Smooth muscle cell of the brain vasculature (primary cell): ENCODE results near the gene TPSD1.
"Not testable (repeated sequence)": the region's sequence is repeated elsewhere in the genome, so short reads cannot be mapped to it uniquely, and the experiment has no call there.

Experiments used
- DNase-seq: peaks from one replicate; pipeline ENCODE4 v3.0.0-alpha.2; 2012; ENCODE audit warnings: low read depth, low spot score

Gene TPSD1

DNA sequence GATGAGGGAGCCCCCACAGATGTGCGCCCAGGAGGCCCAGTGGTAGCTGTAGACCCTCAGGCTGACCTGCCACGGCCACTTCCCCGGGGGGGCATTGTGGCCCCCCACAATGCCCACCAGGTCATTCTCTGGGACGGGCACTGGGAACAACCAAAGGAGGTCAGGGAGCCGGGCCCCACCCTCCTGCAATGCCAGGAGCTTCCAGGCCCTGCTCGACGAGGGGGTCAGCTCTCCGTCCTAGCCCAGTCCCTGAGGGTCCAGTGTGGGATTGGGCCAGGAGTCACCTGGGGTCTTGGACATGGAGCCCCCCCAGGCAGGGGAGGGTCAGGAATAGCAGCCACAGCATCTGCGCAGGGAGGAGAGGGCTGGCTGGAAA, 7.0 kb downstream of the TPSD1 start:
- DNase-seq, result no peak

DNA sequence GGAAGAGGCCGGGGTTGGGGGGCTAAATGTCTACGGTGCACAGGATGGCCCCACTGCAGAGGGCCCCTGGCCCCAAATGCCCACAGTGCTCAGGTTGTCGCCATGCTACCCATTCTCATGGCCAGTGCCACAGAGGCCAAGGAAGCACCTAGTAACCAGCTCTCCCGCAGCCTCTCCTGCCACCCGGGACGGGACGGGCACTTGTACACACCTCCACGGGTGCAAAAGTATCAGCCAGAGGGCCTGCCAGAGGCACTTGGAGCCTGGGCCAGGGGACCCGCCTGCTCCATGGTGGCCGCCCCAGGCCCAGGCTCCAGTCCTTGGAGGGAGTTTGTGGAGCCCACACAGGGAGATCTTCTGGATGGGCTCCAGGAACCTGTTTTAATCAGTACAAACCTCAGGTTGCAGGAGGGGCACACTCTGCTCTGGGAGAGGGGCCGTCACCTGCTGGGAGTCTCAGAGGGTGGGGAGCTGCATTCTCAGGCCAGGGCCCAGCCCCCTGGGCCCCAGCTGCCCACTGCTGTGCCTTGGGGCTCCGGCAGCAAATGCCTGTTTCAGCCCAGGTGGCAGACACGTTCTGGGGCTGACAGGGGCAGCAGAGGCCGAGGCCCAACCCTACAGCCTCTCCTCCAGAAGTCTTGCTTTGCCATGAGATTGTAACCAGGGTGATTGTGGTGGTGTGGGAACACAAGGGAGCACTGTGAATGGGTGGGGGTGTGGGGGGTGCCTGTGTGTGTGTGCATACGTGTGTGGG, 7.9 kb downstream of the TPSD1 start:
- DNase-seq, result no peak

DNA sequence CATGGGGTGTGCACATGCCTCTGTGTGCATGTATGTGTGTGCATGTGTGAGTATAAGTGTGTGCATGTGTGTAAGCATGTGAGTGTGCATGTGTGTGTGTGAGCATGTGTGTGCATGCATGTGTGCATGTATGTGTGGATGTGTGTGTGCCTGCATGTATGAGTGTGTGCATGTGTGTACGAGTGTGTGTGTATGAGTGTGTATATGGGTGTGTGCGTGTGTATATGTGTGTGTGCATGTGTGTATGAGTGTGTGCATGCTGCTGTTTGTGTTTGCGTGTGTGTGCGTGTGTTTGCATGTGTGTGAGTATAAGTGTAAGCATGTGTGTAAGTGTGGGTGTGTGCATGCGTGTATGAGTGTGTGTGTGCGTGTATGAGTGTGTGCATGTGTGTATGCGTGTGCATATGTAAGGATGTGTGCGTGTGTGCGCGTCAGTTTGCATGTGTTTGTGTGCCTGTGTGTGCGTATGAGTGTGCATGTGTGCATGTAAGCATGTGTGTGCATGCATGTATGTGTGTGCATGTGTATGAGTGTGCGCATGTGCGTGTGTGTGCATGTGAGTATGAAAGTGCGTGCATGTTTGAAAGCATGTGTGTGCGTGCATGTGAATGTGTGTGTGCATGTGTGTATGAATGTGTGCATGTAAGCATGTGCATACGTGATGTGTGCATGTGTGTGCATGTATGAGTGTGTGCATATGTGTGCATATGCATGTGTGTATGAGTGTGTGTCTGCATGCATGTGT, 8.6 kb downstream of the TPSD1 start:
- DNase-seq, result no peak

DNA sequence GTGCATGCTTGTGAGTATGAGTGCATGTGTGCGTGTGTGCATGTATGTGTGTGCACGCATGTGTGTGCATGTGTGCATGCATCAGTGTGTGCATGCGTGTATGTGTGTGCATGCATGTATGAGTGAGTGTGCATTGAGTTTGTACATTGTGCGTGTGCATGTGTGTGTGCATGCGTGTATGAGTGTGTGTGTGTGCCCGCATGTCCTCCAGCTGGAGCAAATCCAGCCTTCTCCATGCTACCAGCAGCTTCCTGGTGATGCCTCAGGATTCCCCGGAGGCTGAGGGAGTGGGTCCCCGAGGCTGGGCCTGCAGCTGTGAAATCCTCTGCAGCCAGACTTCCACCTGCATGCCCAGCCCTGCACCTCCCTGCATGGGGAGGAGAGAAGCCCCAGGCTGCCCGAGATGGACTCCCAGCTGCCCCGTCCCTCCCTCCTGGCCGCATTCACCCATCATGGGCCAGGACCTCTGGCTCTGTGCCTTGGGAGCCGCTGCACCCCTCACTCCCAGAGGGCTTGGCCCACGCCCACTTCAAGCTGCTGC, 9.3 kb downstream of the TPSD1 start:
- DNase-seq, result no peak

DNA sequence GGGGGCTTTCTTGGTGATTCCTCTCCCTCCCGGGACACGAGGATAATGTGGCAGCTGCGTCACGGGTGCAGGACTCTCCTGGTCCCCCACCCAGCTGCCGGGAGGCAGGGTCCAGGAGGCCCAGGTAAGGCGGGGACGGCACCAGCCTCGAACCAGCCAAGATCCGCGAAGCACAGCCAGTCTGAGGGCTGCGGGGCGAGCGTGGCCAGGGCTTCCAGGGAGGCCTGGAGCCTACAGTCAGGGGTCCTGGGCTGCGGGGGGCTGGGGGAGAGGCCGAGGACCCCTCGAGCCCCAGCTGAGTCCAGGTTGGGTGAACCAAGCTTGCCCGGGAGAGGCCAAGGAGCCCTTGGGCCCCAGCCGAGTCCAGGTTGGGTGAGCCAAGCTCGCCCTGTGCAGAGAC, 10.0 kb downstream of the TPSD1 start:
- DNase-seq, result no peak

DNA sequence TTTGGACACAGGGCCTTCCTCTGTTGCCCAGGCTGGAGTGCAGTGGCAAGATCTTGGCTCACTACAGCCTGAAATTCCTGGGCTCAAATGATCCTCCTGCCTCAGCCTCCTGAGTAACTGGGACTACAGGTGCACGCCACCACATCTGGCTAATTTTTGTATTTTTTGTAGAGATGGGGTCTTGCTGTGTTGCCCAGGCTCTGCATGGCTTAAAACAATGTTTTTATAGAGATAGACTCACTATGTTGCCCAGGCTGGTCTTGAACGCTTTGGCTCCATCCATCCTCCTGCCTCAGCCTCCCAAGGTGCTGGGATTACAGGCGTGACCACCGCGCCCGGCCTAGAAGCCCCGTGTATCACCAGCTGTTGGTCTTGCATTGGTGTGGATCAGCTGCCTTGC, 13.5 kb downstream of the TPSD1 start:
- not testable (repeated sequence) for DNase-seq

DNA sequence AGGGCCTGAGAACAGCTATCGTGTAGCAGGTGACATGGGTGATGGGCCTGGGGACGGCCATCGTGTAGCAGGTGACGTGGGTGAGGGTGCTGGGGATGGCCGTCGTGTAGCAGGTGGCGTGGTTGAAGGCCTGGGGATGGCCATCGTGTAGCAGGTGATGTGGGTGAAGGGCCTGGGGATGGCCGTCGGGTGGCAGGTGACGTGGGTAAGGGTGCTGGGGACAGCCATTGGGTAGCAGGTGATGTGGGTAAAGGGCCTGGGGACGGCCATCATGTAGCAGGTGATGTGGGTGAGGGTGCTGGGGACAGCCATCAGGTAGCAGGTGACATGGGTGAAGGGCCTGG, 15.5 kb downstream of the TPSD1 start:
- DNase-seq, result no peak

DNA sequence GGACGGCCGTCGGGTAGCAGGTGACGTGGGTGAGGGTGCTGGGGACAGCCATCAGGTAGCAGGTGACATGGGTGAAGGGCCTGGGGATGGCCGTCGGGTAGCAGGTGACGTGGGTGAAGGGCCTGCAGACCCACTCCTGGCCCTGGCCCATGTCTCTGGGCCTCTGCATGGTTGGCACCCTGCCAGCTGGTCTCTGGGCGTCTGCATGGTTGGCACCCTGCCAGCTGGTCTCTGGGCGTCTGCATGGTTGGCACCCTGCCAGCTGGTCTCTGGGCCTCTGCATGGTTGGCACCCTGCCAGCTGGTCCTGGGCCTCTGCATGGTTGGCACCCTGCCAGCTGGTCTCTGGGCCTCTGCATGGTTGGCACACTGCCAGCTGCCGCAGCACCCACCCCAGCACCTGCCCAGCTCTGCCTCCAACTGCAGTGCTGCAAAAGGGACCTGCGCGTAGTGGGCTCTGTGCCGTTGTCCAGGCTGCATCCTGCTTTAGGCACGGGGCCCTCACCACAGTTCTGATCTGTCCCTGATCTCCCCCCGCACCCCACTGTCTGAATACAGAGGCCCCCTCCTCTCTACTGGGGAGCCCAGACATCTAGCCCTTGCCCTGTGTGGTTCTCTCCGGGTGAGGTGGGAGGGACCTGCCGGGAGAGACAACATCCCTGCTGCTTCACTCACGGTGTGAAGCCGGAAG, 16.0 kb downstream of the TPSD1 start:
- DNase-seq, result not testable (repeated sequence)

DNA sequence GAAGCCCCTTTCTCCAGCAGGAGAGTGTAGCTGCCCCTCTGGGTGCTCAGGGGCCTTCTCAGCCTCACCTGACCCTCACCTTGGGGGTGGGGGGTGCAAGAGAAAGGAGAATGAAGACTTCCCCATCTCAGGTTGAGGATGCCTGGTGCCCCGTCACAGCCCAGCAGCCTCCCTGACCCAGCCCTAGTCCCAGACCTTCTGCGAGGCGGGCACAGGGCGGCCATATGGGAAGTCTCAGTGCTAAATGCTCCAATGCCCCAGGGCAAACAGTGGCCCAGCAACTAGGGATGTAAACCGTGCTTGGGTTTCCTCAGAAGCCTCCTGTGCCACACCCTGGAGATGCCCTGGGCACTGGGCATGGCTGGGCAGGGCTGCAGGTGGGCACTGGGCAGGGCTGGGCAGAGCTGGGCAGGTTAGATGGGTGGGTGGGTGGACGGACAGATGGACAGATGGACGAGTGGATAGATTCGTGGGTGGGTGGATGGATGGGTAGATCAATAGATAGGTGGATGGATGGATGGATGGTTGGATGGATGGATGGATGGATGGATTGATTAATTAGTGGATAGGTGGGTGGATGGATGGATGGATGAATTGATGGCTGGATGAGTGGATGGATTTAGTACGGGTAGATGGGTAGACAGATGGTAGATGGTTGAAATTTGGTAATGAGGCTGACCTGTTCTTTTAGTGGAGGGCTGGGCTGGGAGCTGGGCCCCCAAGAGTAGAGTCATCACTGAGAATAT, 16.8 kb downstream of the TPSD1 start:
- no peak for DNase-seq

DNA sequence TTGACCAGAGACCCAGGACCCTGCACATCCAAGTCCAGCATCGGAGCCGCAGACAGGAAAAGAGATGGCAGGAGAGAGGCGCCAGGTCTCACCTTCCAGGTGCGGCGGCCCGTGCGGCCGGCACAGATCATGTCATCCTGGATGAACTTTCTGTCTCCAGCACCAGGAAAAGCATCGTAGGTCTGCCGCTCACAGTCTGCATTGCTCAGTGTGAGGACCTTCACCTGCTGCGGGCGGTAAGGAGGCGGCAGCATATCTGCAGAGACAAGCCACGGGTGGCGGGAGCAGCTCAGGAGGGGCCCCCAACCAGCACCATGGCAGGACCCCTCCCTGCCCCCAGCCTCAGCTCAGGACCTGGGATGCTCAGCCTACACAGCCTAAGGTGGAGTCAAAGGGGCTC, 17.9 kb downstream of the TPSD1 start:
- DNase-seq, result no peak

DNA sequence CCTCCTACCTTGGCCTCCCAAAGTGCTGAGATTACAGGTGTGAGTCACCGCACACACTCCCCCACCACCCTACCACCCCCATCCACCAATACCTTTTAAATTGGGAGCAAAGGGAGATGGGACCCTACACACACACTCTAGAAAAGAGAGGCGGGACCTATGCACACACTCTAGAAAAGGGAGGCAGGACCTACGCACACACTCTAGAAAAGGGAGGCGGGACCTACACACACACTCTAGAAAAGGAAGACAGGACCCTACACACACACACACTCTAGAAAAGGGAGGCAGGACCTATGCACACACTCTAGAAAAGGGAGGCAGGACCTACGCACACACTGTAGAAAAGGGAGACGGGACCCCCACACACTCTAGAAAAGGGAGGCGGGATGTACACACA, 18.9 kb downstream of the TPSD1 start:
- no peak for DNase-seq

DNA sequence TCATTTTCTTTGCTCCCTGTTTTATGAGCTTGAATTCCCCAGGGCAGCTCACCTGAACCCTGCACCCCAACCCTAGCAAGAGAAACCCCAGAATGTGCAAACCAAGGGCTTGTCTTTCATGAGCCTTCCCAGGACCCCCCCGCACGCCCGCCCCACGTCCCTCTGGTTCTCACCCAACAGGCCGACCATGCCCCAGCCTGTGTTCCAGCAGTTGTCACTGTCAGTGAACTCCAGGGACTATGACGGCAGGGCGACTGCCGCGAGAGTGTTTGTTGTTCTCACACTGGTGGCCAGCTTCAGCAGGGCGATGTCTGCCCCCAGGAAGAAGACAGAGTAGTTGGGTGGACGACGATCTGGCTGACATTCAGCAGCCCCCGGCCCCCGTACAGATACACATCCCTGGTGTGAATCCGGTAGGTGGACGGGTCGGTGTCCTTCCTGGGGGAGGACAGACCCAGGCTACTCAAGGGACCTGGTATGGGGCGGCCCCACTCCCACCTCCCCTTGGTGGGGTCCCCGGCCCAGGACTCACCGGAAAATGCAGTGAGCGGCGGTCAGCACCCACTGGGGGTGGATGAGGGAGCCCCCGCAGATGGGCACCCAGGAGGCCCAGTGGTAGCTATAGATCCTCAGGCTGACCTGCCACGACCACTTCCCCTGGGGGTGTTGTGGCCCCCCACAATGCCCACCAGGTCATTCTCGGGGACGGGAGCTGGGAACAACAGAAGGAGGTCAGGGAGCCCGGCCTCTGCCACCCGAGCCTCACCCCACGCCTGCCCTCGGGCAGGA, 20.1 kb downstream of the TPSD1 start:
- no peak for DNase-seq

DNA sequence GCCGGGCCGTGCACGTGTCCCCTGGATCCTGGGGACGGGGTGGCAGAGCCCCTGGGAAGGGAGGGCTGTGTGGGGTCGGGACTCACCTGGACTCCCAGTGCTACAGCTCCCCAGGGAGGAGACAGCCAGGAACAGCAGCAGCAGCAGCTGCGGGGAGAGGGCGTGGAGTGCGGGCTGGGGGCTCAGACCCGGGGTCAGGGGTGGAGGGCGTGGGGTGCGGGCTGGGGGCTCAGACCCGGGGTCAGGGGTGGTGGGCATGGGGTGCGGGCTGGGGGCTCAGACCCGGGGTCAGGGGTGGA, 20.7 kb downstream of the TPSD1 start:
- no peak for DNase-seq

DNA sequence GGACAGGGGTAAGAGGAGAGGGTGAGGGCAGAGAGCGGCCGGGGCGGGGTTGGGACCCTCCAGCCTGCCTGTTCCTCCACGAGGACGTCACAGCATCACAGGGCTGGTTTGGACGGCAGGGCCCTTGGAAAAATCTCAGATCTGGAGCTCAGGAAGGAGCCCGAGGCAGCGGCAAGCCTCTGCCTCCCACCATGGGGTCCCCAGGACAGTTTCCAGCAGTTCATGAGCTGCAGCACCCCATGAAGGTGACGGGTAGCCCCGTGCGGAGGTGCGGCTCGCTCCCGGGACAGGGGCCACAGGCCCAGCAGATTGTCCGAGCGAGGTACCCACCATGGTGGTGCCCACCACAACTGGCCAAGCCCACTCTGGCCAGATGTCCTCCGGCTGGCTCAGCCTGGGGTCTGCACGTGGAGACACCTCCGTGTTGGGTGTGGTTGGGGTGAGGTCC, 21.3 kb downstream of the TPSD1 start:
- DNase-seq, result no peak

DNA sequence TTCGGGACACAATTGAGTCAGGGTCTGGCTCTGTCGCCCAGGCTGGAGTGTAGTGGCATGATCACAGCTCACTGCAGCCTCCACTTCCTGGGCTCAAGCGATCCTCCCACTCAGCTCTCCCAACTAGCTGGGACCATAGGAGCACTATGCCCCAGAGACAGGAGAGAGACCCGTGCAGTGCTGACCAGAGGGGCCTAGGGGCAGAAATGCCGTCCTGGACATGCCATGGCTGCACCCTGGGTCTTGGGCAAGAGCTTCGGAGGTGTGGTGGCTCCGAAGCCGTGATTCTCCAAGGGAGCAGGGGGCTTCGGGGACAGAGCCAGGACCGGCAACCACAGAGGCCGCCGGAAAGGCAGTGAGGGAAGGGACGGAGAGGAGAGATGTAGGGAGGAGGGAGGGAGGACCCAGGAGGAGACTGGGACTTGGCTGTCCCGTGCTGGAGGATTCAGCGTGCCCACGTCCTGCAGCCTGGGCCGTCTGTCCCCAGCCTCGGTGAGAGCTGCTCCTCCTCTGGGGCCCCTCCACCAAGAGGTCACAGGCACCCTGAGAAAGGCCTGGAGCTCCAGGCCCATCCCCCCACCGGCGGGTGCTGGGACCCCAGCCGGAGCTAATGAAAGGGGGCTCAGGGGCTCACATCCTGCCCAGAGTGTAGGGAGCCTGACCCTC, 21.9 kb downstream of the TPSD1 start:
- DNase-seq, result no peak

DNA sequence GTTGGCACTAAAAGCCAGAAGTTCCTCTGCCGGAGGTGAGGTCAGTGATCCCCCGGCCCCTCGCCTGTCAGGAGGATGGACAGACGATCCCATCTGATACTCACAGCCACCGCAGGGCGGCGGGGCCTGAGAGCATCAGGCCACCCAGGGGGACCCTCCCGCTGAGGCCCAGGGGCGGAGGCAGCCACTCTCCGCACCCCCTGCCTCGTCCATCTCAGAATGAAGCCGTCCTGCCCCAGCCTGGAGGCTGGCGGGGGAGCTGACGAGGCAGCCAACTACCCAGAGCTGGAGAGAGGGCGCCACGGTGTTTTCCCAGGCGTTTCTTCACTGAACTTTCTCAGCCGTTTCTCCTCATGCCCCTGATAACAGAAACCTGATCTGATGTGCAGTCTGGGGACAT, 22.6 kb downstream of the TPSD1 start:
- DNase-seq, result no peak

DNA sequence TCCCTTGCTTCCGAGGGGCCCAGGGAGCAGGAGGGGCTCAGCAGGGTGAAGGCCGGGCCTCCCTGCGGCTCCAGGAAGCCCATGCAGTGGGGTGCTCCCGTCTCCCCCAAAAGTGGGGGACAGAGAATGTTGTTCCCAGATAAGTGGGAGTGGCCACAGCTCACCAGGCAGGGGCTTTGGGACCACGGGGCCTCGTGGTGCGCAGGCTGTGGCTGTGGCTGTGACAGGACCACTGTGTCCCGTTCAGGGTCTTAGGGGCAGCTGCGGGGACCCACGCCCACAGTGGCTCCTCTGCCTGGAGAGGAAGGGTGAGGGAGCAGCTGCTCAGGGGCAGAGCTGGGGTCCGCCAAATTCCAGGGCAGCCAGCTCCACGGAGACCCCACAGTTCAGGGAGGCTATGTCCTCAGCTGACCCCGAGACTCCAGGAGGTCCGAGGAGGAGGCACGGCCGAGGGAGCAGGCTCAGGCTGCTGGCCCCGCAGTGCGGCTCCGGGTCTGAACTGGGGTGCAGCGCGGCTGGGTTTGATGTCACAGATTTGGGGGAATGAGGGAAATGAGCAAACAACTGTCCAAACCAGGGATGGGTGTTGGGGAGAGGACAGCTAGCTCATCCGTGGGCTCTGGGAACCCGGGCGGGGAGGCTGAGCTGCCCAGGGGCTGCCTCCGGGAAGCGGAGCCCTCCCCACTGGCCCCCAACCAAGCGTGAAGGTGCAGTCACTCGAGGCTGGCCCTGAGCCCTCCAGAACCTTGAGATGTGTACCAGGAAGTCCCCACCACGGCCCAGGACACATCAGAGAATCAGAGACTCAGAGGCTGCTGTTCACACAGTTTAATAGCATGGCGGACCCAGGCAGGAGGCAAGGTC, 23.4 kb downstream of the TPSD1 start:
- no peak for DNase-seq

DNA sequence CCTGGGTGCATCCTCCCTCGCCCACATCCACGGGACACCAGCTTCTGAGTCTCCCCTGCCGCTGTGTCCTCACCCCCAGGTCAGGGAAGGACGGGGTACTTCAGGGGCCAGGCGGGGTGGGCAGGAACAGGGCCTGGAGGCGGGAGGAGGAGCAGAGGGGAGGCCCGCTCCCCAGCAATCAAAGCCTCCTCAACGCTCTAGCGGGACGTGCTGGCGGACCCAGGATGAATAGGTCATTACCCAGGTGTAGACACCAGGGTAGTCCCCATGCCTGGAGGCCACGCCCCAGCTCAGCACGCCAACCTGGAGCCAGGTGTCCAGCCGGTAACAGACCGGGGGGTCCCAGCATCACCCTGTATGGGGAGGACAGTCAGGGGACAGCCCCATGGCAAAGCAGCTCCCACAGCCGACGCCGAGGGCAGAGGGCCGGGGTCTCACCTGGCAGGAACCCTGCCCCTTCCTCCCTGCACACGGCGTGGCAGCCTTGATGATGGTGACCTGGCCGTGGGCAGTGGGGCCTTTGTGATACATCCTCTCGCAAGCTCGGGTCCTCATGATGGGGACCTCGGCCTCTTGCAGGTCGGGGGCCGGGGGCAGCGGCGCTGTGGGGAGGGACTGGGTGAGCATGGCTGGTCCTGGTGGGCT, 24.2 kb downstream of the TPSD1 start:
- DNase-seq, result no peak

DNA sequence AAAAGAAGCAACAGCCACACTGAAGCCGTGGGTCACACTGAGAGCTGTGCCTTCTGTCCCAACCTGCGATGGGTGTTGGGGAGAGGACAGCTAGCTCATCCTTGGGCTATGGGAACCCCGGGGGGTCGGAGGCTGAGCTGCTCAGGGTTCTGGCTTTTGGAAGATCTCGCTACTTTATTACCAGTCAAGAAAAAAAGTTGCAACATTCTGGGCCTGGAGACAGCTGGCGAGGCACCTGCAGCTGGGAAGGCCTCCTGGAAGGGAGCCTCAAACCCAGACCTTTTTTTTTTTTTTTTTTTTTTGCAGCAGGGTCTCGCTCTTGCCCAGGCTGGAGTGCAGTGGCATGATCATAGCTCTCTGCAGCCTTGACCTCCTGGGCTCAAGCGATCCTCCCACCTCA, 24.9 kb downstream of the TPSD1 start:
- no peak for DNase-seq
